HG03439 (cell line): ENCODE data around the gene ZMYM4.
"Not testable (repeated sequence)": the region's sequence is repeated elsewhere in the genome, so short reads cannot be mapped to it uniquely, and the experiment has no call there.

Experiments used
- ATAC-seq: cut with Tn5 transposase; IDR thresholded peaks from one replicate; pipeline ENCODE4 v1.9.1; 2021; ENCODE audit warnings: mild to moderate bottlenecking, moderate library complexity; ENCODE audit not compliant: unreplicated experiment

ZMYM4 gene

GRCh38 chr1:35320937-35321336, 52.4 kb downstream of the ZMYM4 start:
- no peak for ATAC-seq

GRCh38 chr1:35324486-35324885, 56.0 kb downstream of the ZMYM4 start:
- no peak for ATAC-seq

- ATAC-seq: no peak
These were observed 57.8 kb downstream of the ZMYM4 start for GRCh38 chr1:35326246-35326866.

- not testable (repeated sequence) for ATAC-seq
These were observed 63.1 kb downstream of the ZMYM4 start for GRCh38 chr1:35331618-35332017.

- no peak for ATAC-seq
These were observed 66.0 kb downstream of the ZMYM4 start for GRCh38 chr1:35334485-35334884.

- no peak for ATAC-seq
These were observed 72.0 kb downstream of the ZMYM4 start for GRCh38 chr1:35340519-35340918.

- ATAC-seq: no peak
These were observed 77.0 kb downstream of the ZMYM4 start for GRCh38 chr1:35345439-35345981.

- no peak for ATAC-seq
These were observed 82.4 kb downstream of the ZMYM4 start for GRCh38 chr1:35350872-35351271.

- no peak for ATAC-seq
These were observed 91.5 kb downstream of the ZMYM4 start for GRCh38 chr1:35359995-35360394.

- ATAC-seq: no peak
These were observed 93.1 kb downstream of the ZMYM4 start for GRCh38 chr1:35361638-35362037.

GRCh38 chr1:35364741-35365140, 96.2 kb downstream of the ZMYM4 start:
- ATAC-seq: no peak

- no peak for ATAC-seq
These were observed 99.4 kb downstream of the ZMYM4 start for GRCh38 chr1:35367914-35368313.

- no peak for ATAC-seq
These were observed 101.6 kb downstream of the ZMYM4 start for GRCh38 chr1:35369922-35370671.

- no peak for ATAC-seq
These were observed 103.0 kb downstream of the ZMYM4 start for GRCh38 chr1:35371506-35371905.

GRCh38 chr1:35377555-35377954, 109.0 kb downstream of the ZMYM4 start:
- ATAC-seq: no peak

GRCh38 chr1:35379317-35380000, 111.0 kb downstream of the ZMYM4 start:
- no peak for ATAC-seq

GRCh38 chr1:35380111-35380510, 111.6 kb downstream of the ZMYM4 start:
- ATAC-seq: not testable (repeated sequence)

GRCh38 chr1:35382107-35382506, 113.6 kb downstream of the ZMYM4 start:
- ATAC-seq: no peak

- ATAC-seq: no peak
These were observed 117.8 kb downstream of the ZMYM4 start for GRCh38 chr1:35386290-35386689.

- ATAC-seq: no peak
These were observed 118.5 kb downstream of the ZMYM4 start for GRCh38 chr1:35386959-35387358.

GRCh38 chr1:35390600-35391494, 122.3 kb downstream of the ZMYM4 start:
- no peak for ATAC-seq
